Fibroblast of the aortic adventitia (primary cell): Measurements from ENCODE around the gene NUP214. TPM values are rescaled to one million over a fixed set of nuclear protein-coding genes. Genes with fewer than 3 reads are reported as not detected.

Experiments
- DNase-seq: peaks from one replicate; pipeline ENCODE4 v3.0.0-alpha.2; 2010; ENCODE audit warnings: low read depth
- H3K4me3 ChIP-seq: 2 replicates; pipeline ENCODE4 v1.5.1; 2011; ENCODE audit warnings: low read depth, mild to moderate bottlenecking, control low read depth, low read length, moderate library complexity
- CTCF ChIP-seq: IDR thresholded peaks from 2 replicates; pipeline ENCODE4 v1.5.1; 2011; ENCODE audit warnings: mild to moderate bottlenecking, low read length, control low read depth, inconsistent platforms; ENCODE audit not compliant: insufficient read depth
- total RNA-seq: library from RNA; depleted of rRNA; stranded (reverse); fragments of >200 nt; gene quantifications from 2 replicates; pipeline ENCODE4 v1.2.3, GENCODE V29; 2012; ENCODE audit warnings: low replicate concordance

The NUP214 gene
- total RNA-seq, 1 donor, result 20.2 TPM

GRCh38 chr9:131227112-131227958, 101.9 kb downstream of the NUP214 start:
- no peak for DNase-seq
- TF ChIP-seq CTCF, result no peak
- no peak overlapping the region for H3K4me3 ChIP-seq

GRCh38 chr9:131227959-131228460, 102.6 kb downstream of the NUP214 start:
- no peak for DNase-seq
- no peak for TF ChIP-seq CTCF
- H3K4me3 ChIP-seq, result no peak overlapping the region

- TF ChIP-seq CTCF, result no peak
- H3K4me3 ChIP-seq, result no peak overlapping the region
- peak; percentile 55 for DNase-seq
These were observed 103.6 kb downstream of the NUP214 start for GRCh38 chr9:131228988-131229387.

DNA sequence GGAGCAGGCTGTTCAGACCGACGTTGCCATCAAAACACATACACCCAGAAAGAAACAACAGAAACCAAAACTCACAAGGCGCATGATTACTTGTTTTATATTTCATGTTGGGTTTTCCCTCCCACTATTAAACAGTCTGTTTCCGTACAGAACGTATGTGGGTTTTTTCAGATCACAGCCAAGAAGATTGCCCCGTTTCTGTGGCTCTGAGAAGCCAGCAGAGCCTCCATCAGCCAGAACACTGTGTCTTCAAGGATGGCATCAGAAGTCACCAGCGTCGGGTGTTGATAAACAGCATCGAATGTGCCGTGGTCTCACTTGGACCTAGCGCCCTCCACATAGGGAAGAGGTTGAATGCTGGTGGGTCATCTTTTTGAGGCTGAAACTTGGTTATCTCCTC, 108.2 kb downstream of the NUP214 start:
- H3K4me3 ChIP-seq, result no peak overlapping the region
- no peak for TF ChIP-seq CTCF
- no peak for DNase-seq

DNA sequence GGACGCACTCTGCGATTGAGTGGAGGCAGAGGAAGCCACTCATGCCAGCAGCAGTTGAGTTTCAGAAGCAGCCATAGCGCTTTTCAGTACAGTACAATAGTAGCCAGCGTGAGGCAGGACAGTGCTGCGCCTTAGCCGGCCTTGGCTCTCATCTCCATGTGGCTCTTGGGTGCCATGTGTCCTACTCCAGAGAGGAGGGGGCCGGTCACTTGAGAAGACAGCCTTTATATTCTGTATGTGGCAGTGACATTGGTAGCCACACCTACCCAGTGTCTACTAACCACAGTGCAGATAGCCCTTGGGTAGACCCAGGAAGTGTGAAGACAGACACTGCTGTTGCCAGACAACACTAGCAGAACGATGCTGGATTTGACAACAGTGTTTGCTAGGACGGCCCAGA, 108.6 kb downstream of the NUP214 start:
- DNase-seq, result no peak
- TF ChIP-seq CTCF, result no peak
- H3K4me3 ChIP-seq, result no peak overlapping the region

DNA sequence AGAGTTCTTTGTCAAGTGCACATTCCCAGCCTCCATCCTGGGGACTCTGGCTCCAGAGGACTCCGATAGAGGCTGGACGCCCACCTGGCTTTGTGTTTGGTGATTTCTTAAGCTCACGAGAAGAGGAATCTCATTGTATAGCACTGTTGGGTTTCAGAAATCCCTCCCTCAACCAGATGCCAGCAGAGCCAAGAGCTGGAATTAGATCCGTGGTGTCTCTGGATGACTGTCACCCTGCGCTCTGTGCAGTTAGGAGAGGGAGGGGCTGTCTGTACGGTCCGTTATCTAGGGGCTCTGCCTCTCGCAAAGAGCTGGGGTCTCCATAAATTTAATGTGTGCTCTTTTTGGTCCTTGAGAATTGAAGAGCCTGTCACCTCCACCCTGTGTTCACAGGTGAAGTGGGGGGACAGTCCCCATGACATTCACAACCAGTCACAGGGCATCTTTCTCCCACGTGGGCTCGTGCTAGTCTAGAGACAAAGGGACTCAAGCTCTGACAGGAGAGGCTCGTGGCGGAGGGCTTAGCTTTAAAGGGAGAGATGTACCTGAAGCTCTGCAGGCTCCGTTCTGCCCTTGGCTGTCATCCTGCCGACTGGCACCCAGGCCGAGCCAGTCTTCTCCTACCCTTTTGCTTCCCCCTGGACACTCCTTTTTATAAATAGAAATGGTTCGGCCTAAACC, 109.6 kb downstream of the NUP214 start:
- no peak for TF ChIP-seq CTCF
- H3K4me3 ChIP-seq, result no peak overlapping the region
- no peak for DNase-seq
